Cardiac fibroblast (primary cell): ENCODE data around the gene CHST12.

Experiments
- DNase-seq, 2 donors: peaks; one replicate each; pipeline versions ENCODE4 v3.0.0 to v3.0.0-alpha.2; 2010; ENCODE audit warnings: low read depth in 2 of 2
- H3K4me3 ChIP-seq, 2 donors: replicated peaks in 1 of 2; 1 replicate in 1 of 2; 2 replicates in 1 of 2; pipeline ENCODE4 v1.5.1; 2011; ENCODE audit warnings: low read depth in 2 of 2, low read length in 2 of 2, mild to moderate bottlenecking in 2 of 2, moderate library complexity in 1 of 2
- CTCF ChIP-seq: IDR thresholded peaks from one replicate; pipeline ENCODE4 v1.5.1; 2011; ENCODE audit warnings: low read depth, mild to moderate bottlenecking, low read length, inconsistent platforms

The CHST12 gene

GRCh38 chr7:2471022-2471329, 67.6 kb downstream of the CHST12 start:
- no peak overlapping the region for H3K4me3 ChIP-seq
- DNase-seq = peak; percentile 54 to 65
- TF ChIP-seq CTCF = no peak

GRCh38 chr7:2471396-2471795, 68.0 kb downstream of the CHST12 start:
- TF ChIP-seq CTCF = no peak
- no peak overlapping the region for H3K4me3 ChIP-seq
- peak; percentile 27 to 51 for DNase-seq

- no peak overlapping the region for H3K4me3 ChIP-seq
- TF ChIP-seq CTCF = no peak
- no peak for DNase-seq
Measured at GRCh38 chr7:2472739-2473138, 69.3 kb downstream of the CHST12 start.

GRCh38 chr7:2473496-2474180, 70.2 kb downstream of the CHST12 start:
- no peak for DNase-seq
- TF ChIP-seq CTCF = no peak
- no peak overlapping the region for H3K4me3 ChIP-seq

GRCh38 chr7:2474224-2474623, 70.8 kb downstream of the CHST12 start:
- DNase-seq = no peak
- H3K4me3 ChIP-seq = no peak overlapping the region
- TF ChIP-seq CTCF = no peak

GRCh38 chr7:2474813-2475677, 71.6 kb downstream of the CHST12 start:
- no peak for TF ChIP-seq CTCF
- no peak for DNase-seq
- no peak overlapping the region for H3K4me3 ChIP-seq

- DNase-seq = no peak
- TF ChIP-seq CTCF = no peak
- no peak overlapping the region for H3K4me3 ChIP-seq
Measured at GRCh38 chr7:2475678-2476015, 72.2 kb downstream of the CHST12 start.
